Renal pelvis (tissue), 4 donors: ENCODE measurements around the gene OR6C76. TPM values are rescaled to one million over a fixed set of nuclear protein-coding genes. Genes with fewer than 3 reads are reported as not detected.

Experiments
- DNase-seq: peaks from one replicate; pipeline ENCODE4 v3.0.0-alpha.2; 2013
- polyA plus RNA-seq, 3 donors: library from polyadenylated mRNA; unstranded; fragments of 120-200 nt; gene quantifications; one replicate each; pipeline ENCODE4 v1.2.1, GENCODE V29; 2013; ENCODE audit not compliant: insufficient read length in 3 of 3

Gene OR6C76
- polyA plus RNA-seq, 3 donors, result not detected

DNA sequence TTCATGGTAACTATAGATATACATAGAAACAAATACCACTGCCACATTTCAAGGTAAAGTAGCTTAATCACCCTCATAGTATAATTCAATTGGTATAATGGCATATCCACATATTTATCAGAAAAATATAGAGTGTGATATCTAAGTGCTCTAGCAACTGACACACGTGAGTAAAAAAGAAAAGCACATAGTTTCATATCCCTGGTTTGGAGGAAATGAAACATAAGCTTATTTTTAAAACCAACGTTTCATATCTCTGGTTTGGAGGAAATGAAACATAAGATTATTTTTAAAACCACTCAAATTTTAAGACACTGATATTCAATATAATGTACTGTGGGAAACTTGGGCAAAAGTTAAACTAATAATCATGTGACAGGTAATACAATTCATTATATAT is 41.8 kb downstream of the OR6C76 start:
- no peak for DNase-seq

DNA sequence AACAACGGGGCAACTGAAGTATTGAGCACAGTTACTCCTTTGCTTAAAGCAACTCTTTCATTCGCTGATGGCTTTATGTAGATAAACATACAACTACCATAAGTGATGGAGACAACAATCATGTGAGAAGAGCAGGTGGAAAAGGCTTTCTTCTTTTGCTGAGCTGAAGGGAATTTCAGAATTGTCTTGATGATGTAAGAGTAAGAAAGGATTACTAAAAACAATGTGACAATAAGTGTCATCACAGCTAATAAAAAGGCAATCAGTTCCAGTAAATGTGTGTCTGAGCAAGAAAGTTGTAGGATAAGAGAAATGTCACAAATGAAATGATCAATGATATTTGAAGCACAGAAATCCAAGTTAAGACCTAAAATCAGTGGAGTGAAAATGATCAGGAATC is 43.2 kb downstream of the OR6C76 start:
- no peak for DNase-seq

DNA sequence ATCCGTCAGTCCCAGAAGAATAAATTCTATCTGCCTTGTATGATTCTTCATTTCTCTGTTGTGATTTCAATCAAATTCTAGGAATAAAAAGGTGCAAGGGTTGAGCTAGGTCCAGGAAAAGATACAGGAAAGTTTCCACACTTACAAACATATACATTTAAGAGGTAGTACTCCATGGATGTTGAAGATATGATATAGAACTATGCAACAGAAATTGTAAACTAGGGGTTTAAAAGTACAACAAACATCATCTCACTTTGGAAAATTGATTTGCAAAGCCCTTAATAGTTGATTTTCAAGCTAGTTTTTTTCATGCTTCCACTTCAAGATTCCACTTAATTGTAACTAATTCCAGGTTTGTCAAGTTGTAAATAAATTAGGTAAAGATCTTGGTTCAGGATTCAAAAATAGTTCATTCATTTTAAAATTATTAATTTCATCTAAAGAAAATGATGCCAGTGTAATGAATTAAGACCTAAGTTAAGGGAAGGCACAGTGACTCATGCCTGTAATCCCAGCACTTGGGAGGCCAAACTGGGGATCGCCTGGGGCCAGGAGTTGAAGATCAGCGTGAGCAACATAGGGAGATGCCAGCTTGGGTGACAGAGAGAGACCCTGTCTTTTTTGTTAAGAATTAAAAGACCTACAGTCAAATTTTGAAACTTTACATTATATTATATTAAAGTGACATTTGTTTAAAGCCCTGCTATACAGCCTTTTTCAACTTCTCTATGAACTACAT is 44.2 kb downstream of the OR6C76 start, which contains the start of gene OR6C70:
TSS of gene OR6C70 (minus strand) at position 51 of the 742 bp plus-strand sequence. CDS start at position 51, 0 bp downstream.
- DNase-seq, result no peak

DNA sequence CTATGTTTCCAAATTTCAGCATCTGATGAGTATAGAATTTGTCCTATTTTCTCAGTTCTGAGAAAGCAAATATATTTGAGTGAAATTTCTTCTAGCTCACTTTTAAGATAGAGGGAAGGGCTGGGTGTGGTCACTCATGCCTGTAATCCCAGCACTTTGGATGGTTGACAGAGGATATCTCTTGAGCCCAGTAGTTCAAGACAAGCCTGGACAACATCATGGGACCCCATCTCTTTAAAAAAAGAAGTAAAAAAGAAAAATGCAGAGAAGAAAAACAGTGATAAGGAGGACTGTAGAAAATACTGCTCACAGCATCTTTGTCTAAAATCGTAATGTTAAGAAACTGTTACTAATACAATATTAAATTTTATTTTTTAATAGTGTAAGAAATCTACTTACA is 46.2 kb downstream of the OR6C76 start:
- no peak for DNase-seq

Other genes with a start within 250 kb of the OR6C76 start
- gene OR10A7, start 205.2 kb upstream of the OR6C76 start, polyA plus RNA-seq, result not detected
- gene OR6C74, start 181.6 kb upstream of the OR6C76 start, polyA plus RNA-seq, result not detected
- gene OR6C6, start 129.7 kb upstream of the OR6C76 start, polyA plus RNA-seq, result under 1 TPM in 1 of 3 donors, not detected in 2; 0.19 TPM
- gene OR6C1, start 111.9 kb upstream of the OR6C76 start, polyA plus RNA-seq, result not detected
- not detected for gene OR6C3, start 95.5 kb upstream of the OR6C76 start, polyA plus RNA-seq
- gene OR6C75, start 63.3 kb upstream of the OR6C76 start, polyA plus RNA-seq, result under 1 TPM in 1 of 3 donors, not detected in 2; 0.09 TPM
- gene OR6C65, start 25.7 kb upstream of the OR6C76 start, polyA plus RNA-seq, result not detected
- not detected for gene OR6C2, start 17.8 kb downstream of the OR6C76 start, polyA plus RNA-seq
- not detected for gene OR6C70, start 43.9 kb downstream of the OR6C76 start, polyA plus RNA-seq
- gene OR6C68, start 66.1 kb downstream of the OR6C76 start, polyA plus RNA-seq, result not detected
- under 1 TPM in 1 of 3 donors, not detected in 2; 0.04 TPM for gene OR6C4, start 123.3 kb downstream of the OR6C76 start, polyA plus RNA-seq
- not detected for gene OR2AP1, start 146.2 kb downstream of the OR6C76 start, polyA plus RNA-seq
- not detected for gene OR10P1, start 210.6 kb downstream of the OR6C76 start, polyA plus RNA-seq